Keratinocyte (primary cell): ENCODE data around the gene PAM16. TPM values are rescaled to one million over a fixed set of nuclear protein-coding genes. Genes with fewer than 3 reads are reported as not detected.

Experiments used
- DNase-seq: peaks from one replicate; pipeline ENCODE4 v3.0.0-alpha.2; 2011; ENCODE audit warnings: low read depth, missing footprints, low spot score
- FAIRE-seq: peaks from 2 replicates; lab custom pipeline; 2011; peaks lifted over from hg19 to GRCh38; lab: Jason Lieb, UNC
- H2AFZ ChIP-seq: 2 replicates; pipeline ENCODE4 v1.6.0; 2012; ENCODE audit warnings: low read length, control low read depth, inconsistent platforms; ENCODE audit not compliant: control insufficient read depth
- H3K27ac ChIP-seq: 2 replicates; pipeline ENCODE4 v1.5.1; 2011; ENCODE audit warnings: low read length; ENCODE audit not compliant: control insufficient read depth, insufficient read depth
- H3K27me3 ChIP-seq: 3 replicates; pipeline ENCODE4 v1.6.0; 2011; ENCODE audit warnings: low read length; ENCODE audit not compliant: control insufficient read depth, insufficient read depth; ENCODE audit errors: extremely low read depth
- H3K36me3 ChIP-seq, 2 experiments: 2 replicates in 1 of 2; 3 replicates in 1 of 2; pipeline ENCODE4 v1.5.1; 2011; ENCODE audit warnings: low read length in 2 of 2, mild to moderate bottlenecking in 1 of 2; ENCODE audit not compliant: control insufficient read depth in 2 of 2, insufficient read depth in 2 of 2; ENCODE audit errors: extremely low read depth in 1 of 2
- H3K4me1 ChIP-seq: 3 replicates; pipeline ENCODE4 v1.5.1; 2011; ENCODE audit warnings: low read length; ENCODE audit not compliant: control insufficient read depth, insufficient read depth; ENCODE audit errors: extremely low read depth
- H3K4me2 ChIP-seq: 3 replicates; pipeline ENCODE4 v1.6.0; 2011; ENCODE audit warnings: low read depth, low read length; ENCODE audit not compliant: control insufficient read depth, insufficient read depth; ENCODE audit errors: extremely low read depth
- H3K4me3 ChIP-seq, 3 experiments: fragments of 200-600 bp in 1 of 3; sonication (generic) in 1 of 3; 2 replicates in 2 of 3; 3 replicates in 1 of 3; pipeline ENCODE4 v1.5.1; 2011 to 2016; ENCODE audit warnings: low read length in 3 of 3, mild to moderate bottlenecking in 3 of 3, control low read depth in 2 of 3, inconsistent platforms in 1 of 3, low read depth in 1 of 3, mixed read lengths in 1 of 3, mixed run types in 1 of 3, moderate library complexity in 1 of 3; ENCODE audit not compliant: control insufficient read depth in 2 of 3, insufficient read depth in 2 of 3; ENCODE audit errors: extremely low read depth in 1 of 3
- H3K79me2 ChIP-seq: 2 replicates; pipeline ENCODE4 v1.6.0; 2012; ENCODE audit warnings: low read length; ENCODE audit not compliant: control insufficient read depth, insufficient read depth
- H3K9ac ChIP-seq: 3 replicates; pipeline ENCODE4 v1.6.0; 2011; ENCODE audit warnings: low read length; ENCODE audit not compliant: control insufficient read depth, insufficient read depth; ENCODE audit errors: extremely low read depth
- H3K9me1 ChIP-seq: 3 replicates; pipeline ENCODE4 v1.6.0; 2011; ENCODE audit warnings: low read length; ENCODE audit not compliant: control insufficient read depth, insufficient read depth; ENCODE audit errors: extremely low read depth
- H3K9me3 ChIP-seq: 2 replicates; pipeline ENCODE4 v1.5.1; 2012; ENCODE audit warnings: low read depth, low read length; ENCODE audit not compliant: control insufficient read depth
- H4K20me1 ChIP-seq: 3 replicates; pipeline ENCODE4 v1.6.0; 2011; ENCODE audit warnings: low read length; ENCODE audit not compliant: control insufficient read depth, insufficient read depth; ENCODE audit errors: extremely low read depth
- CTCF ChIP-seq, 3 experiments: IDR thresholded peaks in 1 of 3; conservative IDR thresholded peaks in 1 of 3; optimal IDR thresholded peaks in 1 of 3; 2 replicates in 2 of 3; 3 replicates in 1 of 3; pipeline versions ENCODE3 to v1.5.1; 2011; ENCODE audit warnings: low read length in 3 of 3, mild to moderate bottlenecking in 3 of 3, moderate library complexity in 2 of 3, control low read depth in 1 of 3, inconsistent platforms in 1 of 3; ENCODE audit not compliant: insufficient read depth in 2 of 3; ENCODE audit errors: extremely low read depth in 1 of 3
- EZH2 ChIP-seq: IDR thresholded peaks from one replicate; pipeline ENCODE4 v1.6.1; 2012; ENCODE audit warnings: inconsistent platforms, mild to moderate bottlenecking, low read length, moderate library complexity
- dilution Hi-C: fragments of 300-500 bp; cut with MboI; formaldehyde crosslinking; loops from one replicate; pipeline ENCODE4 v1.7.0; 2020; ENCODE audit warnings: low sequenced_read_pairs; ENCODE audit not compliant: extremely low pct_ligation_motif_present
- polyA plus RNA-seq, 5 experiments: library from polyadenylated mRNA; depleted of rRNA in 3 of 5; stranded (reverse) in 3 of 5; stranded (forward) in 1 of 5; unstranded in 1 of 5; fragments of >200 nt; gene quantifications; 1 replicate in 1 of 5; 2 replicates in 3 of 5; 3 replicates in 1 of 5; pipeline versions ENCODE4 v1.2.1 to v1.2.3, GENCODE V29; 2011 to 2012; ENCODE audit warnings: missing spikeins in 2 of 5, low read depth in 1 of 5, low replicate concordance in 1 of 5

PAM16 gene
- polyA plus RNA-seq, 1 donor (not counting 4 experiments of a cell fraction or from before 2014, with no cell fraction given): 32.7 TPM

- Histone ChIP-seq H4K20me1 (peaks cover 19% of the 10 kb centered on the region), H3K79me2 (peaks cover 33% of the 10 kb centered on the region), H3K4me1 (no peaks in the 10 kb centered on the region), H3K36me3 (peaks cover 10 to 25% of the 10 kb centered on the region in 2 experiments), H2AFZ (no peak overlapping the region), H3K4me3 (no peak overlapping the region), H3K27ac (no peak overlapping the region), H3K9me3 (no peaks in the 10 kb centered on the region), H3K9me1 (no peaks in the 10 kb centered on the region), H3K27me3 (no peaks in the 10 kb centered on the region), H3K9ac (no peak overlapping the region), H3K4me2 (no peak overlapping the region)
- FAIRE-seq (no peak), DNase-seq (no peak)
- no peak for TF ChIP-seq CTCF (optimal IDR thresholded peaks at IDR 0.05 in 1 of 3, IDR thresholded peaks at IDR 0.05 in 1 of 3, conservative IDR thresholded peaks at IDR 0.05 in 1 of 3; ENCODE audit: extremely low read depth in 1 of 3, insufficient read depth in 2 of 3, low read length in 3 of 3)
- TF ChIP-seq EZH2: no peak
- dilution Hi-C loops: no loop called here
Measured at GRCh38 chr16:4340443-4340842, 10.7 kb downstream of the PAM16 start.

GRCh38 chr16:4339909-4340308 lies 11.2 kb downstream of the PAM16 start:
- no peaks in the 10 kb centered on the region for H3K27me3 ChIP-seq
- peaks cover 29% of the 10 kb centered on the region for H3K79me2 ChIP-seq
- H3K4me2 ChIP-seq: no peak overlapping the region
- no peak overlapping the region for H3K27ac ChIP-seq
- no peak for FAIRE-seq
- H2AFZ ChIP-seq: no peak overlapping the region
- H3K9ac ChIP-seq: no peak overlapping the region
- DNase-seq: no peak
- no peaks in the 10 kb centered on the region for H3K4me1 ChIP-seq
- peaks cover 14% of the 10 kb centered on the region for H4K20me1 ChIP-seq
- H3K4me3 ChIP-seq: no peak overlapping the region
- TF ChIP-seq EZH2 (no peak), CTCF (optimal IDR thresholded peaks at IDR 0.05 in 1 of 3, IDR thresholded peaks at IDR 0.05 in 1 of 3, conservative IDR thresholded peaks at IDR 0.05 in 1 of 3; ENCODE audit: extremely low read depth in 1 of 3, insufficient read depth in 2 of 3, low read length in 3 of 3) (no peak)
- no peaks in the 10 kb centered on the region for H3K9me1 ChIP-seq
- H3K9me3 ChIP-seq: no peaks in the 10 kb centered on the region
- dilution Hi-C loops: no loop called here
- H3K36me3 ChIP-seq: peaks cover 10 to 27% of the 10 kb centered on the region in 2 experiments
